Aorta (tissue), 5 donors: ENCODE results near the gene FNDC3B. TPM values are rescaled to one million over a fixed set of nuclear protein-coding genes. Genes with fewer than 3 reads are reported as not detected.

Experiments
- ATAC-seq: fragments of 200-7000 bp; cut with Tn5 transposase; one replicate; pipeline ENCODE4 v1.9.1; 2022; ENCODE audit warnings: moderate library complexity; ENCODE audit not compliant: low FRiP score
- DNase-seq, 2 donors: peaks; one replicate each; pipeline ENCODE4 v3.0.0-alpha.2; 2020
- H3K27ac ChIP-seq, 2 donors: one replicate each; pipeline ENCODE4 v1.5.1; 2013; ENCODE audit warnings: low read length in 2 of 2, mild to moderate bottlenecking in 2 of 2, moderate library complexity in 2 of 2, control low read depth in 1 of 2, inconsistent platforms in 1 of 2, low read depth in 1 of 2
- H3K27me3 ChIP-seq, 2 donors: one replicate each; pipeline ENCODE4 v1.6.1; 2013; ENCODE audit warnings: control low read depth in 1 of 2, low read length in 1 of 2, mild to moderate bottlenecking in 1 of 2, moderate library complexity in 1 of 2; ENCODE audit not compliant: insufficient read depth in 2 of 2, control insufficient read depth in 1 of 2
- H3K36me3 ChIP-seq, 2 donors: one replicate each; pipeline ENCODE4 v1.6.1; 2013; ENCODE audit warnings: control low read depth in 1 of 2, low read length in 1 of 2, mild to moderate bottlenecking in 1 of 2; ENCODE audit not compliant: insufficient read depth in 2 of 2, control insufficient read depth in 1 of 2
- H3K4me1 ChIP-seq, 2 donors: one replicate each; pipeline ENCODE4 v1.6.1; 2013; ENCODE audit warnings: low read length in 2 of 2, control low read depth in 1 of 2, mild to moderate bottlenecking in 1 of 2, moderate library complexity in 1 of 2; ENCODE audit not compliant: insufficient read depth in 2 of 2, control insufficient read depth in 1 of 2
- H3K4me3 ChIP-seq, 2 donors: one replicate each; pipeline ENCODE4 v1.5.1; 2013; ENCODE audit warnings: low read length in 2 of 2, control low read depth in 1 of 2, mild to moderate bottlenecking in 1 of 2
- H3K9me3 ChIP-seq: one replicate; pipeline ENCODE4 v1.6.1; 2013; ENCODE audit warnings: mild to moderate bottlenecking, low read length; ENCODE audit not compliant: control insufficient read depth
- WGBS, 2 donors: extraction: QIAGEN DNeasy Blood & Tissue Kit; methylation state at CpG; one replicate each; pipeline ENCODE4 v1.1.7; 2013; 5-methylcytosine and 5-hydroxymethylcytosine counted together
- intact Hi-C, 2 donors: fragments of 100-400 bp; cut with DNase I; formaldehyde crosslinking; loops; one replicate each; pipeline versions ENCODE4 v1.14.2 to v1.15.0; 2022
- polyA plus RNA-seq, 2 donors: library from polyadenylated mRNA; stranded (reverse); fragments of 200-250 nt; gene quantifications; one replicate each; pipeline ENCODE4 v1.2.3, GENCODE V29; 2013
- total RNA-seq, 2 donors: library from RNA; stranded (reverse); fragmentation: NEBNext Ultra II Directional; extraction: Animal tissue kit (Norgen Biotek cat#: 25700); gene quantifications; one replicate each; pipeline ENCODE4 v1.2.1, GENCODE V29; 2021
- donor health status: healthy with polysubstance abuse.
- donor health status: Bipolar disorder and iron deficiency.
- donor health status: DM: no; HTN: no; CAD: no.
- donor health status: DM: no; HTN: no; CAD: no.
- donor health status: DM: yes; HTN: yes; CAD: no.

FNDC3B gene
- total and polyA plus RNA-seq, 4 donors: 12.5 to 239 (median 120) TPM

- intact Hi-C loops: no loop called here
- ATAC-seq (peak; percentile 79), DNase-seq (peak in 1 of 2 donors; percentile 47)
- Histone ChIP-seq H3K27ac (peak overlapping the region; percentile 18 to 37), H3K36me3 (peaks cover 6 to 10% of the 10 kb centered on the region in 2 donors), H3K27me3 (no peaks in the 10 kb centered on the region), H3K4me3 (no peak overlapping the region), H3K4me1 (peaks cover 0 to 3% of the 10 kb centered on the region in 2 donors), H3K9me3 (no peaks in the 10 kb centered on the region)
- 3 to 7% methylated on average over 2 of the region's 2 CpGs for WGBS, 2 donors
These were observed 316.5 kb downstream of the FNDC3B start for GRCh38 chr3:172355836-172356235.

- H3K36me3 ChIP-seq: peaks cover 9 to 10% of the 10 kb centered on the region in 2 donors
- ATAC-seq: no peak
- no peaks in the 10 kb centered on the region for H3K27me3 ChIP-seq
- no peak for DNase-seq
- intact Hi-C loops: no loop called here
- no peaks in the 10 kb centered on the region for H3K9me3 ChIP-seq
- H3K4me3 ChIP-seq: no peak overlapping the region
- H3K27ac ChIP-seq: peak overlapping the region in 1 of 2 donors; percentile 36
- H3K4me1 ChIP-seq: peaks cover 0 to 3% of the 10 kb centered on the region in 2 donors
- 87% methylated on average over 5 of the region's 5 CpGs for WGBS, 2 donors
These were observed 317.0 kb downstream of the FNDC3B start for GRCh38 chr3:172356427-172356826.

DNA sequence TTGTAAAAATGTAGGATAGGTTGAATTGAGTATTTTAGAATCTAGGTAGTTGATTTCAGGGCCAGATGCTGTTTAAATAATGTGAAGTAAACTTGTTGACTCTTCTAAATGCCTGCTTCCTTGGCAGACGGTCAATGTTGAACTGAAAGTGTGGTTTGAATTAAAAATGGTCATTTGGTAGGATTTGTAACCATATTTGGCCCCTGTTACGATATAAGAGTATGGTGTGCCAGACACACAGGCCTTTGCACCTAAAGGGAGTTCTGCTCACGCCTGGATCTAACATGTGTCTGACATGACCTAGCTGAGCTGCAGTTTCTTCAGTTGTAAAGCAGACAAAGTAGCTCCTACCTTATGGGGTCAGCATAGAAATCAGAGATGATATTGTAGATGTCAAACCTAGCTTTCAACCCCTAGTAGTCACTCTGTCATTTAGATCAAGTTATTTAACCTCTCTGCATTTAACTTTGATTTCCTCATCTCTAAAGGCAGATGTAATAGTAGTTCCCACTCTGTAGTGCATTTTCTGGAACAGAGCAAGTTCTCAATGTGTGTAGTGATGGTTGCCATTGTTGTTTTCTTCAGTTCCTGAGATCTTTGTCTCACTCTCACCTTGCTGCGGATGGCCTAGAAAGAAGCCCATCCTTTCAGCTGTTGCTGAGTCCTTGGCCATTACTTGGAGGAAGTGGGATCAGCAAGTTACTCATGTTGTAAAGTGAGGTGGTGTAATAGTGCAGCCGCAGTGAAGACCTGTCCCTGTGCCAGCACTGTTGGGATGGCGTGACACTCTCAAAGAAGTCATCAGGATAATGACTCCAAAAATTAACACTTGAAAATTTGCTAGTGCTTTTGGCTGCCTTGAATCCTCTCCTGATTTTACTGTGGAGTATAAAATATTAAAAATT is 318.7 kb downstream of the FNDC3B start:
- Histone ChIP-seq H3K27ac (no peak overlapping the region), H3K27me3 (no peaks in the 10 kb centered on the region), H3K36me3 (peaks cover 5 to 15% of the 10 kb centered on the region in 2 donors), H3K4me1 (peaks cover 0 to 3% of the 10 kb centered on the region in 2 donors), H3K9me3 (no peaks in the 10 kb centered on the region), H3K4me3 (no peak overlapping the region)
- ATAC-seq (no peak), DNase-seq (no peak)
- intact Hi-C loops: no loop called here
- 56% methylated on average over 6 of the region's 6 CpGs for WGBS, 2 donors

GRCh38 chr3:172359231-172359630 is 319.9 kb downstream of the FNDC3B start:
- 89 to 94% methylated on average over 1 of the region's 1 CpG for WGBS, 2 donors
- Histone ChIP-seq H3K9me3 (no peaks in the 10 kb centered on the region), H3K4me3 (no peak overlapping the region), H3K36me3 (peaks cover 4 to 14% of the 10 kb centered on the region in 2 donors), H3K27ac (no peak overlapping the region), H3K27me3 (no peaks in the 10 kb centered on the region), H3K4me1 (peaks cover 0 to 3% of the 10 kb centered on the region in 2 donors)
- DNase-seq: no peak
- no peak for ATAC-seq
- intact Hi-C loops: no loop called here

DNA sequence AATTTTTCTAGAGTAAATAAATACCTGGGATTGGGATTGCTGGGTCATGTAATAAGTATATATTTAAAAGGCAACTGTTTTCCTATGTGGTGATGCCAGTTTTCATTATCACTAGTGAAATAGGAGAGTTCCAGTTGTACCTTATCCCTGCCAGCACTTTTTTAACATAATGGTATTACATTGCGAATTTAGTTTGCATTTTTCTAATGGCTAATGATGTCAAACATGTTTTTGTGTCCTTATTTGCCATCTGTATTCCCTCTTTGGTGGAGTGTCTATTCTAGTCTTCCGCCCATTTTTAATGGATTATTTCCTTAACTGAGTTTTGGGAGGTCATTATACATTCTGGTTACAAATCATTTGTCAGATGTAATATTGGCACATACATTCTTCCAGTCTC is 320.6 kb downstream of the FNDC3B start:
- 86 to 93% methylated on average over 2 of the region's 2 CpGs for WGBS, 2 donors
- DNase-seq (no peak), ATAC-seq (no peak)
- peaks cover 4 to 15% of the 10 kb centered on the region in 2 donors for H3K36me3 ChIP-seq
- H3K27ac ChIP-seq: no peak overlapping the region
- no peak overlapping the region for H3K4me3 ChIP-seq
- H3K4me1 ChIP-seq: peaks cover 0 to 3% of the 10 kb centered on the region in 2 donors
- H3K27me3 ChIP-seq: no peaks in the 10 kb centered on the region
- no peaks in the 10 kb centered on the region for H3K9me3 ChIP-seq
- intact Hi-C loops: no loop called here

GRCh38 chr3:172362583-172362982 is 323.2 kb downstream of the FNDC3B start:
- no peak for ATAC-seq
- H3K4me1 ChIP-seq: peaks cover 0 to 3% of the 10 kb centered on the region in 2 donors
- no peaks in the 10 kb centered on the region for H3K27me3 ChIP-seq
- no peak for DNase-seq
- peaks cover 4 to 19% of the 10 kb centered on the region in 2 donors for H3K36me3 ChIP-seq
- 80 to 83% methylated on average over 1 of the region's 1 CpG for WGBS, 2 donors
- intact Hi-C loops: no loop called here
- H3K9me3 ChIP-seq: no peaks in the 10 kb centered on the region
- no peak overlapping the region for H3K27ac ChIP-seq
- no peak overlapping the region for H3K4me3 ChIP-seq

GRCh38 chr3:172364374-172365027 is 325.1 kb downstream of the FNDC3B start:
- Histone ChIP-seq H3K9me3 (no peaks in the 10 kb centered on the region), H3K36me3 (peaks cover 4 to 19% of the 10 kb centered on the region in 2 donors), H3K4me3 (no peak overlapping the region), H3K4me1 (no peaks in the 10 kb centered on the region), H3K27ac (no peak overlapping the region), H3K27me3 (no peaks in the 10 kb centered on the region)
- DNase-seq: no peak
- no peak for ATAC-seq
- 71 to 79% methylated on average over 3 of the region's 3 CpGs for WGBS, 2 donors
- intact Hi-C loops: no loop called here

GRCh38 chr3:172365028-172365567 is 325.7 kb downstream of the FNDC3B start:
- no peaks in the 10 kb centered on the region for H3K9me3 ChIP-seq
- intact Hi-C loops: no loop called here
- H3K4me3 ChIP-seq: no peak overlapping the region
- H3K27ac ChIP-seq: no peak overlapping the region
- H3K4me1 ChIP-seq: no peaks in the 10 kb centered on the region
- 91 to 95% methylated on average over 3 of the region's 3 CpGs for WGBS, 2 donors
- no peak for ATAC-seq
- peaks cover 4 to 19% of the 10 kb centered on the region in 2 donors for H3K36me3 ChIP-seq
- DNase-seq: no peak
- H3K27me3 ChIP-seq: no peaks in the 10 kb centered on the region
